SK-N-SH treated with all-trans-retinoic acid at 6 μM for 48 hours (cell line): ENCODE results near the gene CALN1.

ENCODE experiments used
- ARNTL ChIP-seq: fragments of 450-650 bp; formaldehyde crosslinking; IDR thresholded peaks from 2 replicates; pipeline ENCODE4 v1.5.0; 2020; ENCODE audit warnings: low read depth, mild to moderate bottlenecking, moderate library complexity, borderline replicate concordance
- BACH2 ChIP-seq: fragments of 250-450 bp; sonication (Bioruptor Pico); IDR thresholded peaks from 2 replicates; pipeline ENCODE4 v1.9.0; 2021; ENCODE audit warnings: mild to moderate bottlenecking, borderline replicate concordance

DNA sequence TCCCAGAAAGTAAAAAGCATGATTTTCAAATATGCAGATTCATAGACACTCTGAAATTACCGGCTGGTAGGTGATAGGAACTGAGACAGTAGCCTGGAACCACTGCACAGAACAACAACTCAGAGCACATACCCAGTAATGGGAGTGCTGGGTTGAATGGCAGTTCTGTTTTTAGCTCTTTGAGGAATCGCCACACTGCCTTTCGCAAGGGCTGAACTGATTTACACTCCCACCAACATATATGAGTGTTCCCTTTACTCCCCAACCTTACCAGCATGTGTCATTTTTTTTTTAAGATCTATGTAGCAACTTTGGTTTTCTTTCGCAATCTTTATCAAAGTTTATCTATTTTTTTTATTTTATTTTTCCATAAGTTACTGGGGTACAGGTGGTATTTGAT, 358.8 kb downstream of the CALN1 start:
- TF ChIP-seq ARNTL (no peak), BACH2 (CRISPR knock-in tag) (no peak)
